GM18508 (cell line): Measurements from ENCODE around the gene FBXO41.
A peak's percentile ranks its signal among the peaks of the same experiment; 100 is the strongest.

Experiments
- ATAC-seq: cut with Tn5 transposase; IDR thresholded peaks from one replicate; pipeline ENCODE4 v1.9.1; 2021; ENCODE audit warnings: moderate number of reproducible peaks; ENCODE audit not compliant: insufficient read depth, unreplicated experiment

Gene FBXO41

DNA sequence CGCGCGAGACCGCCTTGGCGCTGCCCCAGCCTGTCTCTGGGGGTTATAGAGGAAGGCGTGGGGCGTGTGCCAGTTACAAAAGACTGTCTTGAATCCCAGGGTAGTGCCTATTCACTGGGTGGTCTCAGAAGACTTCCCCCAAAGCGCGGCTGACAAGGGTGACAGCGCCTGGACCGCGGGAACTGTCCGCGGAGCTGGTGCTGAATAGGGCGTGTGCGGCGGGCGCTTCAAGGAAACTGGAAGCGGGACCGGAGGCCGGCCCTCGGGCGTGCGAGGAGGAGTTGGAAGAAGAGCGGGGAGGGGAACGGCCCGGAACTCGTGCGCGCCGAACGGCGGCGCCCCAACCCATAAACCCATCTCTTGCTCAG lies 6.8 kb upstream of the FBXO41 start:
- no peak for ATAC-seq

DNA sequence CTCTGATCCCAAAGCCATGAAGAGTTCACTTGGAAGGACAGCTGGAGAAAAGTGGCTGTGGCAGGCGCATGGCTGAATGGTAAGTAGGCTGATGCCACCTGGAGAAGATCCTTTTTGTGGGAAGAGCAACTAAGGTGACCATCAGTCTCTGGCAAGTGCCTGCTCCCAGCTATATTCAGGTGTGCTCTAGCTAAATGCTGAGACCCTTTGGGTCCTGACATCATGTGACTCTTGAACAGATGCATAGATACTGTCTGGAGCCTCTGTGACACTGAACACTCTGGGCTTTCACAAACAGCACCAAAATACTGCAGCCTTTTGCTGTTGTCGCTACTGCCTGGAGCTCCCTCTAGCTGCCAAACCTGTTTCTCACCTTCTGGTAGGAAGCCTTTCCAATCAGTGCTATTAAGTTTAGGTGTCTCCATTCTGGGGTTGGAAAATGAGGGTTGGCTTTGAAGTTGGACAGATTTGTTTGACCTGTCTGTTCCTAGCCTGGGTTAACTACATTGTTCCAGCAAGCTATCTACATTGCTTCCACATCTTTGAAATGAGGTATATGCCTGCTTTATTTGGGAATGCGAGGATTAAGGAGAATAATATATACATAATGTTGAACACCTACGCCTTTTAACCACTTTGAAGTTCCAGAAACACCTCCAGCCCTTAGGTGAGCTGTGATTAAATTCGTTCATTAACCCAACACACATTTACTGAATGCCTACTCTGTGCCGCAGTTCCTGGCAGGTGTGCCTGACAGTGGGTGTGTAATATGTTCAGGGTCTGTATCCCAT lies 6.0 kb upstream of the FBXO41 start:
- ATAC-seq: no peak

DNA sequence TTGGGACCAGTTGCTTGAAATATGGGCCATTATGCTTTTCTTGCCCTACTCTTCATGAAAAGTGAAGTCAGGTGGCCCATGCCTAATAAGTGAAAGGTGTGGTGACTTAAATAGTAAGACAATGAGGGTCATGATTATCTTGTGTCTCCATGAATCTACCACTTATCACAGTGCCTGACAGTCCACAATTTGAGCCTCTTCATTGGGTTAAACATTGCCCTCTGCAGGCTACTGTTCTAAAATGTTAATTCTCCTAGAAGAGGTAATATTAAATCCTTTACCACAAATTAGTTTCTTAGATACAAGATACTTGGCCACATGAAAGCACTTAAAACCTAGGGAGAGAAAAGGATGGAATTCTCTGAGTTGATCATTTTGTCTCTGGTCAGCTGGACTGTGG lies 5.0 kb upstream of the FBXO41 start:
- ATAC-seq: no peak

DNA sequence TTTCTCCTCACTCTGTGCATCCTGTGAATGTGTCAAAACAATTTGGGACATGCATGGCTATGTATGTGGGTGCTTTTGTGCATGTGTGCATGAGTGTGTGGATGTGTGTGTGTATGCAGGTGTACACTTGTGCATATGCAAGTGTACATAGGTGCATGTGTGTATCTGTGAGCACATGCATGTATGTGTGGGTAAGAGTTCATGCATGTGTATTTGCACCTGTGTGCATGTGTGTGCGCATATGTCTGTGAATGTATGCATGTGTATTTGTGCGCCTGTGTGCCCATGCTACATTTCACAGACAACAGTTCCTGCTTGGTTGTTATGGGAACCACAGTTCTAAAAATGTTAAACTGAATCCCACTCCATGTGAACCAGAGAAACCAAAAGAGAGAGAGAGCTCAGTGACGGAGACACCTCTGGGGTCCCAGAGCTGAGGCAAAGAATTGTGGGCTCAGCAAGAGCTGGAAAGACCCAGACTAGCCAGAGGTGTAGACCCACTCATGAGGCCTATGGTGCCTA lies 1.9 kb upstream of the FBXO41 start:
- no peak for ATAC-seq

DNA sequence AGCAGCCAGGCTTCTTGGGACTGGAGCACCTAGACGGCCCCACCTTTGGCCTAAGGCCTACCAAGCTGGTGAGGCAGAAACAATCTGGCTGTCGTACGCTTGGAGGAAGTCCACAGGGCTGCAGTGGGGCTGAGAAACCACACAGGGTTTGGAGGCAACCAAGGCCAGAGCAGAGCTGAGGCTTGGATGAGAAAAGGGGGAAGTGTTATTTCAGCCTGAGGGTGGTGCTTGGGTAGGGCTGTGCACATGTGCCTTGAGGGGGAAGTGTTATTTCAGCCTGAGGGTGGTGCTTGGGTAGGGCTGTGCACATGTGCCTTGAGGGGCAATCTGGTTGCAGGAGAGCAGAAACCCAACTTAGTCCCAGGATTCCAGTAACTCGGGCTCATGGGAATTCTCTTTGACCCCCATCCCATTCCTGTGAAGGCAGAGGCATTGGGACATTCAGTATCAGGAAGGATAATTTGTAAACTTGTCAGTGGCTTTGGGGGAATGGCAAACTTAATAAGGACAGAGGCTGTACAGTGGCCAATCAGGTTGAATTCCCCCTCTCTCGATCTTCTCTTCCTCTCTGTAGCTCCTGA lies 971 bp upstream of the FBXO41 start:
- ATAC-seq: peak; percentile 68

DNA sequence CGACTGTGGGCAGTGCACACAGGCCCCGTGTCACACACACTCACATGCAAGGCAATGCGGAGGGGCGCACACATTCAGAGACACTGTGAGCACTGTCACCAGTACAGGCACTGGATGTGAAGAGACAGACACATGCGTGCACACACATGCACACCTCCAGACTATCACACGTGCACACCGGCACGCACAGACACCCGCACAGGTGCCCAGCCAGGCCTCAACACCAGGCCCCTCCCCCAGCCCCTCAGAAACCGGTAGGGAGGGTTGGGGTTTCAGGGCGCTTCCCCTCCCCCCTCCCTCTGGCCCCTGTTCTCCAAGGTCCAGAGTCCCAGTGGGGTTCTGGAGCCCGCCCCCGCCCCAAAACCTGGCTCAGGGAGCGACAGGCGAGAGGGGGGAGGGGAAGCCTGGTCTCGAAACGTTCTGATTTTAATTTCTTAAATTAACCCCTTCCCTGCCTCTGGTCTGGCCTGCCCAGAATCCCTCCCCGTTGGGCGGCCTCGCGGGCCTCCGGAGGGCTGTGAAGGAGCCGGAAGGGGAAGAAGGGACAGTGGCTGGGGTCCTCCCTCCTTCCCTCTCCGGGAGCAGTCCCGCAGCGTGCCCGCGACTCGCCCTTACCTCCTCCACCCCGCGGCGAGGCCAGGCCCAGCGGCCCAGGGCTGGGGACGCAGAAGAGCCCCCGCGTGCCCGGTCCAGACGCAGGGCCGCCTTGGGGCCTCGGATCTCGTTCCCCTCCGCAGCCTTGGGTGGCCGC lies 558 bp downstream of the FBXO41 start:
- no peak for ATAC-seq

DNA sequence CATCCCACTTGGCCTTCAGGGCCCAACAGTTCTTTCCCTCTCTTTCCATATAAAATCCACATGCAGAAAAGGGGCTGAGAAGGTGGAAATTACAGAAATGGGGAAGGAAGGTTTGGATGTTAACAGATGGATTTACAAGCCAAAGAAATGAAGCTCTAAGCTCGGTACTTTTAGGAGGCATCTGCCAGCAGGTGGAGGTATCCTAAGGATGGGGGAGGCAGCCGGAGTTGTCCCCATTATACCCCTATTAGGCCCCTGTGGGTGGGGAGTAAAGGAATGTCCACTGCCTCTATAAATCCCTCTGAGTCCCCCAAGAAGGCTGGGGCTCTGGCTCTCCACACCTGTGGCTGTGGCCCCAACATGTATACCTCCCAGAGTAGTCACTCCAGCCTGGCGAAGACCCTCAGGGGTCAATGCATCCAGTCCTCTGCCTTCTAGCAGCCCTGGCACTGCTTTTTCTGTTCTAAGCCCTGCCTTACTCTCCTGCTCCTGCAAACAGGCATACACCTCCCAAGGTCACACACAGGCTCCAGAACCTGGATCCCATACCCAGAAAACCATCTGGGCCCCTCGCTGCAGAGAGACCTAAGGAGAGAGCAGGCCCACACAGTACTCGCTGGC lies 1.2 kb downstream of the FBXO41 start:
- ATAC-seq: no peak

DNA sequence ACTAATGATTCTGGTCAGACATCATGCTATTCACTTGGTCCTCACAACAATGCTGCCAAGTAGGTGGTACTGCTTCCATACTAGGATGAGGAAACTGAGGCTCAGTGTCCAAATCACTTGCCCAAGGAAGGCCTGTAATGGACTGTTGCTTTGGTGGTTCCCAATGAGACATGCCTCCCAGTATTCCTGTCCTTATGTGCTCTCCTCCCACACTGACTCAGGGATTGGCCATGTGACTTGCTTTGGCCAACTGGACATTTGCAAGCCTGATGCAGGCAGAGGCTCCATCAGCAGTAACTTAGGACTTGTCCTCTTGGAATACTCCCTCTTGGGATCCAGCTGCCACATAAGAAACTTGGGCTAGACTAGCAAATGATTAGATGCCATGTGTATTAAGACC lies 3.0 kb downstream of the FBXO41 start:
- ATAC-seq: no peak

DNA sequence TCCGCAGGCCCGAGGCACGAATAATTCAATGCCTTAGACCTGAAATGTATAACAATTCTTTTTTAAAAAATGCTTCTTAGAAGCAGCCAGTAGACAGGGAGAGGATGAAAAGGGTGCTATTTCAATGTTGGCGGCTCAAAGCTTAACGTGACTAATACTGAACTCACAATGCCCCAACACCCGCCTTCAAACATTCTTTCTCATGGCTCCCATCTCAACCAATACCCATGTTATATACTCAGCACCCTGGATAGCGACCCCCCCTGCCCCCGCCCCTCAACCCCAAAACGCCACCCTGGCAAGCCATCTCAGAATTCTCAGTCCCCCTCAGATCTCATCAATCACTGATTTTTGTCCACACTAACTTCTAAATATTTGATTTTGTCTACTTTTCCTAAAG lies 4.4 kb downstream of the FBXO41 start:
- ATAC-seq: no peak

DNA sequence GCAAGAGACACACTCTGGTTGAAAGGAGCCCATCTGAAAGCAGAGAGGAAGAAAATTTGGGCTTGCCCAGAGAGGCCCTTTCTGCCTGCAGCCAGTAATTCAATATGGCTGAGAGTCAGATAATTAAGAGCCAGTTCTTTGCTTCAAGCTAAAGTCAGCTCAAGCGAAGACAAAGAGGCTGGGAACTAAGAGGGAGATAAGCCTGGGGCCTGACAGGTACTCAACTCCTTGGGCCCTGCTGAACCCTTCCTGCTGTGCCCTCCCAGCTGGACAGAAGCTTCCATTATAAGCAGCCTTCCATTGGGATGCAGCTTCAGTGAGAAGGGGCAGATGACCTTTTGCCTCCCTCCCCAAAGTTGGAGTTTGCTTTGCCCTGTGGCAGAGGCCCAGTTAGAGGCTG lies 12.0 kb downstream of the FBXO41 start:
- ATAC-seq: no peak

DNA sequence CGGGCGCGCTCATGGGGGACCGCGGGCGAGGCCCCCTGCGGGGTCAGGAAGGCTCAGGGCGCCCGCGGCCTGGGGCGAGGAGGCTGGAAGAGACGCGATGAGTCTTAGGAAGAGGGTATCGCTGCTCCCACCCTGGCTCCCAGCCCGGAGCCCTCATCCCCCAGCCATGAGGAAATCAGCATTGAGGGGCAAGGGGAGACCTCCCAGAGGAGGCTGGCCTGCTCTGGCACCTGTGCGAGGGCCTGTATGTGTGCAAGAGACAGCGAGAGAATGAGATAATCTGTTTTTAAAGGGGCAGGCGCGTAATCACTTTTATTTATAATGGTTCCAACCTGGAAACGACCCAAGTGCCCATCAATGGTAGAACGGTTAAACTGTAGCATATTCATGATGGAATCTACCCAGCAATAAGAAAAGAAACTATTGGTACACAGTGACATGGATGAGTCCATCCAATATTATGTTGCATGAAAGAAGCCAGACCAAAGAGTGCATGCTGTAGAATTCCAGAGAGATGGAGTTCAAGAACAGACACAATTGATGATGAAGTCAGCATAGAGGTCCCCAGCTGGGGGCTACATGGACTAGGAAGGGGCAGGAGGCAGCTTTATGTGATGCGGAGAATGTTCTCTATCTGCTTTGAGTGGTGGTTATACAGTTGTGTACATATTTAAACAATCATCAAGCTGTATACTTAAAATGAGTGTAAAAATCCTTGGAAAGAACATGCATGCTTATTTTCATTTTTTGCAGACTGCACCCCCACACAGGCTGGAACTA lies 14.4 kb downstream of the FBXO41 start:
- no peak for ATAC-seq

DNA sequence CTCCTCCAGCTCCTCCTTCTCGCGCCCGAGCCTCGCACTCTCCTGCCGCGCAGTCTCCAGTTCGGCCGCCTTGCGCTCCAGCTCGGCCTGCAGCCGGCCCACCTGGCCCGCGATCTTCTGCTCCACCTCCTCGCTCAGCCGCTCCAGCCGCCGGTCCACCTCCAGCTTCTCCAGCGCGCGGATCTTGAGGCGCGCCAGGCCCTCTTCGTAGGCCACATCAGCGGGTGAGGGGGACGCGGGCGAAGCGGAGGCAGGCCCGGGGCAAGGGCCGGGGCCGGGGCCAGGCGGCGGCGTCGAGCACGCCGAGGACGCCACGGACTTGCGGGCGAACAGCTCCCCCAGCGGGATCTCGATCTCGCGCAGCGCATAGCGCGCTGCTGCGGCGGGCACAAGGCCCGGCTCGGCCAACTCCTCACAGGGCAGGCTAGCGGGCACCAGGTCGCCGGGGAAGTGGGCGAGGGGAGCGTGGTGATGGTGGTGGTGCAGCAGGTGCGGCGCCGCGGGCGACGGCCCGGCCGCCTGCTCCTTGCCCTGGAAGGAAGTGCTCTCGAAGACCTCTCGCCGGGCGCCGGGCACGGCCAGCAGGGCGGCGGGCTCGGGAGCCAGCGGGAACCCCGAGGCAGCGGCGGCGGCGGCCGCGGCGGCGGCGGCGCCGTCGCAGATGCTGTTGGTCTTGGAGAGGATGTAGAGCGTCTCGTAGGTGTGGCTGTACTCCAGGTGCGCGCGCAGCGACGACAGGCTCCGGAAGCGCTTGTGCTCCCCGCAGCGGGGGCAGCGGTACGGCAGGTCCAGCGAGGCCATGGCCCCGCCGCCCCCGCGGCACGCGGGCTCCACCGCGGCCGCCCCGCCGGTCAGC lies 15.2 kb downstream of the FBXO41 start:
- ATAC-seq: no peak

DNA sequence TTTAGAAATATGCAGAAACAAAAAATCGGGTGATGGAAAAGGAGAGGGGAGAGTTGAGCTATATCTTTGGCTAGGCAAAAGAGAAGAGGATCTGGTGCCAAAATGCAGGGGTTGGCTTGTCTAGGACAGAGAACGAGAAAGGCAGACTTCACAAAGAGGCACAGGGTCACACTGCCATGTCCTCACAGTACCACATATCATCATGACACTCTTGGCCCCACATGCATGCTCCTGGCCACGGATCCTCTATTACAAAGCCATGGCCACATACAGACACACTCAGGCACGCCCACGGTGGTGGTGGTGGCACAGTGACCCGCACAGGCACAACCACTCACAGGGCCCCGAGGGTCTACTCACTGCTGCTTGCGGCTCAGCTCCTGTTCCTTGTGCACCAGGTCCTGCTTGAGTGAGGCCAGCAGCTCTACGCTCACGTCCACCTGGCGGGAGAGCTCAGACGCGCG lies 15.9 kb downstream of the FBXO41 start:
- no peak for ATAC-seq

DNA sequence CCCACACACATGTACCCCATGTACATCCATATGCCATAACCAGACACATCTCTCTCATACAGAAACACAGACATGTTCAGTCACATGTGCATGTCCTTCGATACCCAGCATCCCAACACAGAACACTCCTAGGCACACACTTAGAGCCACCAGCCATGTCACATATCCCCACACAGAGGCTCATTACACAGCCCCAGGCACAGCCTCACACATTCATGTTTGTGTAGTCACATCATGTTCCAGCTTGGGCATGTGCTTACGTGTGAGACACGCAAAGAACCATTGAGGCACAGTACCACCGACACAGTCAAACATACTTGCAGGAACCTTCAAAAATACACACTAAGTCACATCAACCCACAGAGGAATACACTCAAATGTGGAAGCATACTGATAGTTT lies 17.3 kb downstream of the FBXO41 start:
- no peak for ATAC-seq

DNA sequence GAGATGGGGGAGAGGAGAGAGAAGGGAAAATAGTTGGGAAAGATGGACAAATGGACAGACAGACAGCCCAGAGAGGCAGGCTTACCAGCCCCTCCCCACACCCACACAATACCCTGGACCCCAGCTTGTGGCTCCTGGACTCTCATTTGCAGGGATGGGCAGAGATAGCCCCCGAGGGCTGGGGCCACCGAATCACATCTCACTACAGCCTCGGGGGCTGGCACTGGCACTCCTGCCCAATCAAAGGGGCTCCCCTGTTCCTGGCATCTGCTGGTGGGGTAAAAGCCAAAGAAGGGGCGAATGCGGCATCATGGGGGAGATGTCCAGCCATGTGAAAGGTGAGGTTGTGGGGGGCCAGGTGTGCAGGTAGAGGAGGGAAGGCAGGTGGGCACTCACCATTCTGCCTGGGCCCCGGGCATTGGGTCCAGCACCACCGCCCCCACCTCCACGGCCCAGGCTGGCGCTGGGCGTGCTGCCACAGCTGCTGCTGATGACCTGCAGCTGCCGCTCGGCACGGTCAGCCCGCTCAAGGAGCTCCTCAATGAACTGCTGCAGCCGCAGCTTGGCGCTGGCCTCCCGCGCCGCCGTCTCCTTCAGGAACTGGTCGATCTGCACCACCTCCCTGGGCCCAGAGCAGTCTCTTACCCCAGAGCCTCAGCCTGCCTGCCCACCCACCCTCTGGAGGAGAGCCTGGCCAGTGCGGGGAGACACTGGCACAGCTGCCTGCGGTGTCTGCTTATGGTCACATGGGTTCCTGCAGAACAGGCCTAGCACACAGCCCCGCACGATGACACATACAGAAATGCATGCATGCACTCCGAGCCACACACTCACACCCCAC lies 18.0 kb downstream of the FBXO41 start:
- no peak for ATAC-seq

DNA sequence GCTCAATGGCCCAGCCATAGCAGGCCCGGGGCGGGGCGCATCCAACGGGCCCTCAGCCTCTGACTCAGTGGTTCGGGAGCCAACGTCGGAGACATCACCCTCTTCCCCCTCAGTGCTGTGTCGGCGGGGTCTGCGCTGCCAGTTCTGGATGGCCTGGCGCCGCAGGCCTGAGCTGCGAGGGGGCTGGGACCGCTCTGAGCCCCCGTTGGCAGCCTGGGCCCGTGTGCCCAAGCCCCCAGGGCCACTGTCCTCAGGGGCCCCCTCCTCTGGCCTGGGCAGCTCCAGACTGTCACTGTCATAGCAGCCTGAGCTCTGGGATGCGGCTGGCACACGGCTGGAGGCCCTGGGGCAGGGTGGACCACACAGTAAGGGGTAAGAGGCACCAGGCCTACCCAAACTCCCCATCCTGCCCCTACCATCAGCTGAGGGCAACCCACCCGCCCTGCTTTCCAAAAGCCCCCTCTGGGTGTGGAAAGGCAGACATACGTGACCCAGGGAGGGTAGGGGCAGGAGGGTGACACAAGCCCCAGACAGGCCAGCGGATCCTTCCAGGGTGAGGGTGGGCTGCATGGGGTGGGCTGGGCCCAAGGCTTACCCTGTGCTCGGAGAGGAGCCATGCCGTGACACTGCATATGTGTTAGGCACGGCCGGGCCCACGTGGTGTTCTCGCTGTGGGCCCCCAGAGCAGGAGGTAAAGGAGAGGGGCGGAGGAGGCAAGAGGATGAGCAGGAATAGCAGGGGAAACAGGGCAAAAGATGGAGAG lies 18.8 kb downstream of the FBXO41 start:
- ATAC-seq: no peak

DNA sequence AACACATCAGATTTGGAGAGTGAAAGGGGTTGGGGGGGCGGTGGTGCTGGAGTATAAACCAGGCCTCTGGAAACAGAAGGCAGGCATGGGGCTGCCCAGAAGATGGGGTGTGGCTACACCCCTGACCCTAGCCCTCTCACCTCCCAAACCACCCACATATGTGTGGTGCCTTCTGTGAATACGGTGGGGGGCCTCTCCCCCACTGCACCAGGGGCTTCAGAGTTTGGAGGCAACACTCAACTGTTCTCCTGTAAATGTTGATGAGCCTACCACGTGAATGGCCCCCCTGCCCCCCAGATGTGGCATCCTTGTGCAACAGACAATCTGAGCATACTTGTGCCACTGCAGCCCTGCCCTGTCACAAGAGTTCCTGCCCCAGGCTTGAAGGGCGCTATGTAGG lies 19.5 kb downstream of the FBXO41 start:
- ATAC-seq: no peak

DNA sequence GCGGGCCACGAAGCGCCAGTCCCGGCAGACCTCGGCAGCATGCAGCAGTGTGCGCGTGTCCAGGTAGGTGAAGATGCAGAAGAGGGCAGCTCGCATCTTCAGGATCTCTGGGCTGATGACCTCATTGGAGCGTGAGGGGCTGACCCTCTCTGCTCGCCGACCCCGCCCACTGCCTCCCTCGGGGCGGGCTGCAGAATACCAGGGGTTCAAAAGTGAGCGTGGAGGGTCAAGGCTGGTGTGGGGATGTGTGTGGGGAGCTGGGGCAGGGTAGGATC lies 20.0 kb downstream of the FBXO41 start:
- no peak for ATAC-seq
